H9 (cell line): ENCODE results near the gene ERC2. TPM values are rescaled to one million over a fixed set of nuclear protein-coding genes. Genes with fewer than 3 reads are reported as not detected.

ENCODE experiments used
- DNase-seq: peaks from one replicate; pipeline ENCODE4 v3.0.0-alpha.2; 2017
- H2AFZ ChIP-seq: one replicate; pipeline ENCODE4 v1.6.1; 2013; ENCODE audit warnings: mild to moderate bottlenecking, low read length, control low read depth, moderate library complexity
- H2AK5ac ChIP-seq: 2 replicates; pipeline ENCODE4 v1.6.1; 2013; ENCODE audit warnings: low read length, control low read depth, mixed read lengths; ENCODE audit not compliant: insufficient read length
- H2BK120ac ChIP-seq: one replicate; pipeline ENCODE4 v1.6.1; 2013; ENCODE audit warnings: low read depth, mild to moderate bottlenecking, low read length, control low read depth, inconsistent platforms; ENCODE audit not compliant: poor library complexity, severe bottlenecking
- H2BK12ac ChIP-seq: 2 replicates; pipeline ENCODE4 v1.6.1; 2013; ENCODE audit warnings: low read length, control low read depth, mixed read lengths, low read depth; ENCODE audit not compliant: insufficient read length
- H2BK15ac ChIP-seq: 2 replicates; pipeline ENCODE4 v1.6.1; 2013; ENCODE audit warnings: low read depth, low read length, control low read depth
- H2BK20ac ChIP-seq: one replicate; pipeline ENCODE4 v1.6.1; 2013; ENCODE audit warnings: low read depth, mild to moderate bottlenecking, low read length, control low read depth, inconsistent platforms; ENCODE audit not compliant: poor library complexity, severe bottlenecking
- H2BK5ac ChIP-seq: 2 replicates; pipeline ENCODE4 v1.6.1; 2013; ENCODE audit warnings: low read length, control low read depth, mixed read lengths; ENCODE audit not compliant: insufficient read length
- H3K14ac ChIP-seq: 2 replicates; pipeline ENCODE4 v1.6.1; 2013; ENCODE audit warnings: low read length, control low read depth; ENCODE audit not compliant: insufficient read depth
- H3K18ac ChIP-seq: 2 replicates; pipeline ENCODE4 v1.6.1; 2013; ENCODE audit warnings: low read depth, mild to moderate bottlenecking, mixed read lengths, low read length, control low read depth; ENCODE audit not compliant: insufficient read length
- H3K23ac ChIP-seq: 2 replicates; pipeline ENCODE4 v1.6.1; 2013; ENCODE audit warnings: low read length, control low read depth, mixed read lengths, low read depth; ENCODE audit not compliant: insufficient read length
- H3K23me2 ChIP-seq: 2 replicates; pipeline ENCODE4 v1.6.1; 2013; ENCODE audit warnings: low read depth, mild to moderate bottlenecking, mixed read lengths, low read length, control low read depth; ENCODE audit not compliant: insufficient read length, poor library complexity, severe bottlenecking
- H3K27ac ChIP-seq: 2 replicates; pipeline ENCODE4 v1.5.1; 2013; ENCODE audit warnings: low read length, control low read depth, mixed read lengths, low read depth; ENCODE audit not compliant: insufficient read length
- H3K27me3 ChIP-seq: 2 replicates; pipeline ENCODE4 v1.6.1; 2013; ENCODE audit warnings: low read length, control low read depth, inconsistent platforms; ENCODE audit not compliant: insufficient read depth
- H3K4ac ChIP-seq: 2 replicates; pipeline ENCODE4 v1.6.1; 2013; ENCODE audit warnings: low read depth, mild to moderate bottlenecking, control low read depth, inconsistent platforms, low read length, moderate library complexity
- H3K4me1 ChIP-seq: 2 replicates; pipeline ENCODE4 v1.6.1; 2013; ENCODE audit warnings: low read length, control low read depth, inconsistent platforms; ENCODE audit not compliant: insufficient read depth
- H3K4me2 ChIP-seq: 2 replicates; pipeline ENCODE4 v1.6.1; 2013; ENCODE audit warnings: low read length, control low read depth, mixed read lengths; ENCODE audit not compliant: insufficient read length, insufficient read depth
- H3K56ac ChIP-seq: 2 replicates; pipeline ENCODE4 v1.6.1; 2013; ENCODE audit warnings: low read depth, mild to moderate bottlenecking, mixed read lengths, low read length, control low read depth; ENCODE audit not compliant: insufficient read length
- H3K79me1 ChIP-seq: 2 replicates; pipeline ENCODE4 v1.6.1; 2013; ENCODE audit warnings: low read depth, mild to moderate bottlenecking, moderate library complexity, low read length, control low read depth, inconsistent platforms; ENCODE audit not compliant: insufficient read depth, poor library complexity, severe bottlenecking
- H3K79me2 ChIP-seq: 2 replicates; pipeline ENCODE4 v1.6.1; 2013; ENCODE audit warnings: low read length, control low read depth, inconsistent platforms; ENCODE audit not compliant: insufficient read depth
- H3K9ac ChIP-seq: 2 replicates; pipeline ENCODE4 v1.6.1; 2013; ENCODE audit warnings: low read length, control low read depth, mixed read lengths; ENCODE audit not compliant: insufficient read length; ENCODE audit errors: extremely low read depth
- H3K9me3 ChIP-seq: one replicate; pipeline ENCODE4 v1.6.1; 2013; ENCODE audit warnings: low read depth, low read length, inconsistent platforms; ENCODE audit not compliant: control insufficient read depth
- H3T11ph ChIP-seq: one replicate; pipeline ENCODE4 v1.6.1; 2013; ENCODE audit warnings: mild to moderate bottlenecking, low read length, control low read depth, inconsistent platforms
- H4K20me1 ChIP-seq: one replicate; pipeline ENCODE4 v1.6.1; 2013; ENCODE audit not compliant: control insufficient read depth, insufficient read length, insufficient read depth
- H4K5ac ChIP-seq: 2 replicates; pipeline ENCODE4 v1.6.1; 2013; ENCODE audit warnings: low read depth, mild to moderate bottlenecking, mixed read lengths, low read length, control low read depth; ENCODE audit not compliant: insufficient read length
- H4K8ac ChIP-seq: replicated peaks from 2 replicates; pipeline ENCODE4 v1.6.1; 2013; ENCODE audit warnings: low read length, control low read depth, mixed read lengths, low read depth; ENCODE audit not compliant: insufficient read length
- H4K91ac ChIP-seq: 2 replicates; pipeline ENCODE4 v1.6.1; 2013; ENCODE audit warnings: low read depth, mild to moderate bottlenecking, moderate library complexity, mixed read lengths, low read length, control low read depth; ENCODE audit not compliant: insufficient read length
- H3K27ac Mint-ChIP-seq, 3 experiments: 2 replicates in 2 of 3; 3 replicates in 1 of 3; pipeline ENCODE4 v1.8.0; 2020 to 2021; ENCODE audit warnings: mixed read lengths in 3 of 3, mild to moderate bottlenecking in 1 of 3, moderate library complexity in 1 of 3
- H3K27me3 Mint-ChIP-seq: 2 replicates; pipeline ENCODE4 v1.8.0; 2021; ENCODE audit warnings: low read depth, mild to moderate bottlenecking, moderate library complexity, mixed read lengths
- H3K36me3 Mint-ChIP-seq, 3 experiments: 2 replicates in 2 of 3; 3 replicates in 1 of 3; pipeline ENCODE4 v1.8.0; 2020 to 2021; ENCODE audit warnings: low read depth in 3 of 3, mixed read lengths in 3 of 3; ENCODE audit not compliant: insufficient read depth in 1 of 3
- H3K4me1 Mint-ChIP-seq, 2 experiments: 2 replicates each; pipeline ENCODE4 v1.8.0; 2020; ENCODE audit warnings: mixed read lengths in 2 of 2
- H3K4me3 Mint-ChIP-seq, 2 experiments: 2 replicates in 1 of 2; 3 replicates in 1 of 2; pipeline ENCODE4 v1.8.0; 2020 to 2021; ENCODE audit warnings: mild to moderate bottlenecking in 2 of 2, mixed read lengths in 2 of 2, moderate library complexity in 1 of 2
- H3K9me3 Mint-ChIP-seq, 2 experiments: 2 replicates in 1 of 2; 3 replicates in 1 of 2; pipeline ENCODE4 v1.8.0; 2020; ENCODE audit warnings: mild to moderate bottlenecking in 2 of 2, mixed read lengths in 2 of 2, moderate library complexity in 1 of 2
- CTCF ChIP-seq: fragments of 200-600 bp; sonication (generic); conservative IDR thresholded peaks from 3 replicates; pipeline ENCODE4 v1.8.0; 2021; ENCODE audit warnings: antibody characterized with exemption, mild to moderate bottlenecking
- WGBS: extraction: QIAGEN DNeasy Blood & Tissue Kit; methylation state at CpG from one replicate; pipeline ENCODE4 v1.1.7; 2013; ENCODE audit warnings: missing lambda C conversion rate, low lambda C conversion rate, mixed read lengths; ENCODE audit not compliant: insufficient read length; ENCODE audit errors: extremely low coverage; 5-methylcytosine and 5-hydroxymethylcytosine counted together
- total RNA-seq: library from RNA; stranded (reverse); gene quantifications from 2 replicates; pipeline ENCODE4 v1.2.1, GENCODE V29; 2021

ERC2 gene
- total RNA-seq, 1 experiment from 2014 or later: 15.4 TPM

- H3K14ac ChIP-seq: no peak overlapping the region
- H4K5ac ChIP-seq: no peak overlapping the region
- no peak for TF ChIP-seq CTCF
- no peak overlapping the region for H2BK15ac ChIP-seq
- H3K79me2 ChIP-seq: no peaks in the 10 kb centered on the region
- DNase-seq: no peak
- no peak overlapping the region for H4K8ac ChIP-seq
- H3T11ph ChIP-seq: no peak overlapping the region
- no peak overlapping the region for H2AK5ac ChIP-seq
- no peak overlapping the region for H3K4ac ChIP-seq
- no peaks in the 10 kb centered on the region for H3K79me1 ChIP-seq
- H3K27ac ChIP-seq: no peak overlapping the region
- no peak overlapping the region for H3K27ac Mint-ChIP-seq
- no peaks in the 10 kb centered on the region for H3K9me3 Mint-ChIP-seq
- H4K91ac ChIP-seq: no peak overlapping the region
- peaks cover 30 to 35% of the 10 kb centered on the region in 2 experiments for H3K4me1 Mint-ChIP-seq
- peak overlapping the region; percentile 70 for H3K4me2 ChIP-seq
- no peak overlapping the region for H2BK120ac ChIP-seq
- peaks cover 26% of the 10 kb centered on the region; the same call in 1 of the 2 replicates for H3K27me3 ChIP-seq
- H3K23ac ChIP-seq: no peak overlapping the region
- no peaks in the 10 kb centered on the region for H3K9me3 ChIP-seq
- peaks cover 78% of the 10 kb centered on the region for H3K27me3 Mint-ChIP-seq
- H4K20me1 ChIP-seq: no peaks in the 10 kb centered on the region
- peak overlapping the region in 1 of 2 experiments; percentile 89; a peak in 2 of 5 replicates for H3K4me3 Mint-ChIP-seq
- H3K9ac ChIP-seq: no peak overlapping the region
- no peak overlapping the region for H3K18ac ChIP-seq
- peaks cover 39% of the 10 kb centered on the region for H3K23me2 ChIP-seq
- H2BK5ac ChIP-seq: no peak overlapping the region
- H3K56ac ChIP-seq: no peak overlapping the region
- H2BK12ac ChIP-seq: no peak overlapping the region
- no peak overlapping the region for H2AFZ ChIP-seq
- H2BK20ac ChIP-seq: no peak overlapping the region
- WGBS: no CpG with 5 or more reads among the region's 3 CpGs
- no peaks in the 10 kb centered on the region; the same call in 1 of the 2 replicates for H3K4me1 ChIP-seq
- peaks cover 0 to 2% (median 0%) of the 10 kb centered on the region in 3 experiments; a peak in 1 of 7 replicates for H3K36me3 Mint-ChIP-seq
Measured at GRCh38 chr3:55490276-55490913, 977.9 kb downstream of the ERC2 start.
